Erythroblast (primary cell): ENCODE results near the gene GABARAPL1.

Experiments
- GATA1 ChIP-seq: IDR thresholded peaks from 2 replicates; pipeline ENCODE4 v1.6.1; 2011; ENCODE audit warnings: low read depth, mild to moderate bottlenecking, control low read depth, low read length, moderate library complexity
- POLR2A ChIP-seq: IDR thresholded peaks from 2 replicates; pipeline ENCODE4 v1.6.1; 2011; ENCODE audit warnings: mild to moderate bottlenecking, low read length

- TF ChIP-seq GATA1 = no peak
- TF ChIP-seq POLR2A = no peak
Measured at GRCh38 chr12:10186299-10186698, 26.4 kb upstream of the GABARAPL1 start.
